NCI-H2107 (cell line): Measurements from ENCODE around the gene KIF7.

Experiments used
- DNase-seq: peaks from one replicate; lab custom pipeline; 2025; lab: John Stamatoyannopoulos, UW

The KIF7 gene

GRCh38 chr15:89649013-89649625, 6.1 kb downstream of the KIF7 start:
- DNase-seq, result no peak

DNA sequence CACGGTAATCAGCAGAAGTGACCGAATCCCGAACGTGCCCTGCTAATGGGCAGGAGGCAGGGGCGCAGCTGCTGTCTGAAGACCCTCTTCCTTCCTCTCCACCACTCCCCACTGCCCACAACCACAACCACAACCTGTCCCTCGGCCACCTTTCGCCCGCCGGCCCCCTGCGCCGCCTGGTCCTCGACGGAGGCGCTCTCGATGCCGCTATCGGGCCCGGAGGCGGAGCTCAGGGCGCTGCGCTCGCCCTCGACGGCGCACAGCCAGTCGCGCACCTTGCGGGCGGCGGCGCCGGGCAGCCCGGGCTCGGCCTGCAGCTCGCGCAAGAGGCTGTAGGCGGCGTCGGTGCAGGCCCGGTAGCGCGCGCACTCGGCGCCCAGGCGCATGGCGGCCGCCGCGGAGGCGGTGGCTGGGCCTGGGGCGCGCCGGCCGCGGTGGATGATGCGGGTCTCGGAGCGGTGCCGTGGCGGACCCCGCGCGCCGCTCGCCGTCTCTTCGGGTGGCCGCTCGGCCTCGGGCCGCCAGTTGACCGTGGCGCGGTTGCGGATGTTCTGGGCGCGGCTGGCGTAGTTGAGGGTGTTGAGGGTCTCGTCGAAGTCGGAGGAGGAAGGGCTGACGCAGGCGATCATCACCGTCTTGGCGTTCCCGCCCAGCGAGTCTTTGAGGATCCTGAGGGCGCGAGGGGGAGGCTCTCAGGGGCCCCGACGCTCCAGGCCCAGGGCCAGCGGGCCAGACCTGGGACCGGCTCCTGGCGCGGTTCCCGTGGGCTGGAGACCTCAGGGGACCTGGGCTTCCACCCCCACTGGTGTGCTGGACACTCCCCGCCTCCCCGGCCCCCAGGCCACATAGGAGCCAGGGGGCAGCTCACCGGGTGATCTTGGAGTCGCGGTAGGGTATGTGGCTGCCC, 6.9 kb downstream of the KIF7 start:
- DNase-seq, result no peak

- DNase-seq, result no peak
These were observed 7.9 kb downstream of the KIF7 start for GRCh38 chr15:89647191-89647851.

- no peak for DNase-seq
These were observed 8.7 kb downstream of the KIF7 start for GRCh38 chr15:89646416-89647141.

- no peak for DNase-seq
These were observed 9.6 kb downstream of the KIF7 start for GRCh38 chr15:89645680-89646079.

DNA sequence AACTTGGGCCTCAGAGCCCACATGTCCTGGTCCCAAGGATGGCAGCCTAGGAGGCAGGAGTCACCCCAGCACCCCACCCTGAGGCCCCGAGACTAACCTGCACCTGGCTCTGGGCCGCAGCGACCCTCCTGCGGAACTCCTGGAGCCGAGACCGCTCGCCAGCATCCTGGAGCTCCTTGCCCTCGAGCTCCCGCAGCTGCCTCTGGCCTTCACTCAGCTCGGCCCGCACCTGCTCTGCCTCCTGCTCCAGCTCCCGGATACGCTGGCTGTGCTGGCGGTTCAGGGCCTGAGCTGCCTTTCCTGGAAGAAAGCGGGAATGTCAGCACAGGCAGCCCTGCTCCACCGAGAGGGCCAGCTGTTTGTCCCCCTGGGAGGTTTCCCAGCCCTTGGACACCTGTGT, 13.2 kb downstream of the KIF7 start:
- no peak for DNase-seq

DNA sequence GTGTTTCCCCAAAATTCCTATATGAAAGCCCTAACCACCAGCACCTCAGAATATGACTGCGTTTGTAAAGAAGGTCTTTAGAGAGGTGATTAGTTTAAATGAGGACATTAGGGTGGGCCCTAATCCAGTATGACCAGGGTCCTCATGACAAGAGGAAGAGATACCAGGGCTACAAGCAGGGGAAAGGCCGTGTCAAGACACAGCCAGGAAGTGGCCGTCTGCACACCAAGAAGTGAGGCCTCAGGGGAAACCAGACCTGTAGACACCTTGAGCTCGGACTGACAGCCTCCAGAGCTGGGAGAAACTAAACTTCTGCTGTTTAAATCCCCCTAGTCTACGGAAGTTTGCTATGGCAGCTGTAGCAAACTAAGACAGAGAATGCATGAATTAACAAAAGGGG, 14.2 kb downstream of the KIF7 start:
- DNase-seq, result no peak

GRCh38 chr15:89640245-89640644, 15.0 kb downstream of the KIF7 start:
- no peak for DNase-seq

DNA sequence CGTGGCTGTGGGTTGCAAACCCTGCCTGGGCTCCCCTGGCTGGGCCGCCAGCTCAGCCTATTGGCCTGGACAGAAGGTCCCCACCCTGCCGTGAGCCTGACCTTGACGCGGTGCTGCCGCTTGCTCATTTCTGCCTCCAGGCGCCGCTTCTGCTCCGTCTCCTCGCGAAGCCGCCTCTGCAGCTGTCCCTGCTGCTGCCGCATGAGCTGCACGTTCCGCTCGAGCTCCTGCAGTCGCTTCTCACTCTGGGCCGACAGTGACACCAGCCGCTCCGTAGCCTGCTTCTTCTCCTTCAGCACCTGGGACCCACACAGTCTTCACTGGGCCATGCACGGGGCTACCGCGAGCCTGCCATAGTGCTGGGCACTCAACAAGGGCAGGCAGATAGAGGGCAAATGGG, 21.7 kb downstream of the KIF7 start:
- no peak for DNase-seq

DNA sequence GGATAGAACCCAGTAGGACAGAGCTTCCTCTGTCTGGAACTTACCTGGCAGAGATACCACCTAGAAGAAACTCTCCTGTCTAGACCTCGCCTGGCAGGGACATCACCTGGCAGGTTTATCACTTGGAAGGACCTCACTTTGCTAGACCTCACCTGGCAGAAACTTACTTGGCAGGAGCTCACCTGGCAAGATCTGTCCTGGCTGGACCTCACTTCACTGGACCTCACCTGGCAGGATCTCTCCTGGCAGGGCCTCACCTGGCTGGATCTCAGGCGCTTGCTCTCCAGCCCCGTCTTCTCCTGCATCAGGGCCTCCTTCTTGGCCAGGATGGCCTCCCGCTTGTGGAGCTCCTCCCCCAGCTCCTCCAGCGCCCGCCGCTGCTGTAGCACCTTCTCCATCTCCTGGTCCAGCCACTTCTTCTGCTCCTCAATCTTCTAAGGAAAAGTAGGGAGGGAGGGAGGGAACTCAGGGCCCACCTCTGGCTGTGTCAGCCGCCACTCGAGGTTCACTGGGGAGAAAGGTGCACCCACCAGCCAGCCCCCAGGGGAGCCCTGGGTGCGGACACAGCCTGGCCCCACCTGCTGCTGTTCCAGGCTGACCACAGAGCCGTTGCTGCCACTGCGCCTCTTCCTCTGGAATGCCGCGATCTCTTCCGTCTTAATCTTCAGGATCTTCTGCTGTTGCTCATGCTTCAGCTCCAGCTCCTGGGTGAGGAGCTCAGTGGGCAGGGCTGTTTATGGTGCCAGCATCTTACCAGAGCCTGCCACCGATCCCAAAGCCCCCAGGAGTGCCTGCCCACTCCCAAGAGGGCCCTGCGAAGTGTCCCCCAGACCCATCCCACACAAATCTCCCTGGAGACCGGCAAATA, 22.5 kb downstream of the KIF7 start:
- no peak for DNase-seq

DNA sequence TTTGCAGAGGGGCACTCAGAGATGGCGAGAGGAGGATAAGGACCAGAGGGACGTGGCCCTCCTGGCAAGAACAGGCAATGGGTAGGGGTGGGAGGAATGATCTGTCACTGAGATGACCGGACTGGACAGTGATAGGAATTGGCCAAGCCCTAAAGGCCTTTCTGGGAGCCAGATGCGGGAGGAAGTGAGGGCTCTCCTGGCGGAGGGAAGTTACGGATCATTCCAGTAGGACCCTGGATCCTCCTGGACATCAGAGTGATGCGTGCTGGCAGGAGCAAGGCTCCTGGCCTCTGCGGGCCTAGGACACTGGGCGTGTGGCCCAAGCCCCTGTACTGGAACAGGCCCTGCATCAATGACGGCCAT, 23.4 kb downstream of the KIF7 start:
- no peak for DNase-seq

GRCh38 chr15:89630974-89631901, 24.0 kb downstream of the KIF7 start:
- DNase-seq, result no peak

DNA sequence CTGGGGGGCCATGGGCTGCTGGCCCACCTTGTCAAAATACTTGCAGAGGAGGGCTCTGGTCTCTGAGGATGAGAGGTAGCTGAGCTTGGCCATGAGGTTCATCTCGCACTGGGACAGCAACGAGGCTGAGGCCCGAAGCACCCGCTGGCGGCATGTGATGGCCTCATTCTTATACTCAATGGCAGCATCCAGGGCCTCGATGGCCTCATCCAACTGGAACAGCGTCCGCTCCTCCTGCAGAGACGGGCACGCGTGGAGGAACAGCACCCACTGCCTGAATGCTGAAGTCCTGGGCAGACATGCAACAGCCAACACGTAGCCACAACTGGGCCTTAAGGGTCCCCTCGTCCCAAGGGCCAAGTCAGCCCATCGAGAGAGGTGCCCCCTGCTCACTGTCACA, 25.0 kb downstream of the KIF7 start:
- no peak for DNase-seq

DNA sequence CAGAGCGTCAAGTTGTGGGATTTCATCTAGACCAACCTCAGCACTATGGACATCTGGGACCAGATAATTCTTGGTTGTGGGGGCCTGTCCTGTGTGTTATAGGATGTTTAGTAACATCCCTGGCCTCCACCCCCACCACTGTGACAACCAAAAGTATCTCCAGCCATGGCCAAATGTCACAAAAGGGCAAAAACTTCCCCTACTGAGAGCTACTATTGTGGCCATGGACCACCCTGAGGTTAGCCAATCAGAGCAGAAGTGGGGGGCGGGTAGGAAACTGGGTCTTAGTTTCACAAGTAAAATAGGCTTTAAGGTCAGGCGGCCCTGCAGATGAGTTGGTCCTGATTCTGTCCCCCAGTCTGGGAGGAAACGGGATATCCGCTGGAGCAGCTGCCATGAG, 25.4 kb downstream of the KIF7 start:
- no peak for DNase-seq

DNA sequence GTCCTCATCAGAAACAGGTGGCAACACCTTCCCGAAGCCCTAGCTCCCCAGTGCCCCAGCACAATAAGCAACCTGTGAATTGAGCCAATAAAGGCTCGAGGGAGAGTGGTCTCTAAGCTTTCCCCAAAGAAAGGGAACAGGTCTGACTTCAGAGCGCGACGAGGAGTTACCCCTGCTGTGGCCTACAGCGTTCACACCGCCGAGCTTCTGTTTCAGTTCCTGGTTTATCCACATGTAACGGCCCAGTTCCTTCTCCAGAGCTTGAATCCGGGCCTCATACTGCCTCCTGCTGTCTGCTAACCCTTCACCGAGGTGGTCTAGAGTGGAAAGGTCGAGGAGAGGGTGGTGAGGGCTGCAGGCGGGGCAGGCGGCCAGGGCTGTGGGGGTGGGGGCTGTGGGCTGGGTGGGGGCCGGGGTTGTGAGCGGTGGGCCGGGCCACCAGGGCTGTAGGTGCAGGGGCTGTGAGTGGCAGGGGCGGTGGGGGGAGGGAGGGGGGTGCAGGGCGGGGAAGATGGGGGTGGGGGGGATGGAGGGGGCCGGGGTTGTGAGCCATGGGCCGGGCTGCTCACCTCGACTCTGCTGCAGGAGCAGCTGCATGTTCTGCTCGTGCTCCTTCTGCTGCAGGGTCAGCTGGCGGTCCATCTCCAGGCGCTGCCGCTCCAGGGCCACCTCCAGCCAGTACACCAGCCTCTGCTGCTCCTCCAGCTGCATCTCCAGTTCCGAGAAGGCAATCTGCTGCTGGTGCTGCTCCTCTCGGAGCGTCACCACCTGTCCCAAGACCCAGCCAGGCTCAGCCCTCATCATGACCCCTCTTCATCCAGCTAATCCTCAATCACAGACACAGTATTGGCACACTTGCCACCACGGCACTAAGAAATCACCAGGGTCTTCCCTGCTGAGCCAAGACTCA, 26.2 kb downstream of the KIF7 start:
- no peak for DNase-seq

GRCh38 chr15:89628301-89628700, 27.0 kb downstream of the KIF7 start:
- DNase-seq, result no peak

DNA sequence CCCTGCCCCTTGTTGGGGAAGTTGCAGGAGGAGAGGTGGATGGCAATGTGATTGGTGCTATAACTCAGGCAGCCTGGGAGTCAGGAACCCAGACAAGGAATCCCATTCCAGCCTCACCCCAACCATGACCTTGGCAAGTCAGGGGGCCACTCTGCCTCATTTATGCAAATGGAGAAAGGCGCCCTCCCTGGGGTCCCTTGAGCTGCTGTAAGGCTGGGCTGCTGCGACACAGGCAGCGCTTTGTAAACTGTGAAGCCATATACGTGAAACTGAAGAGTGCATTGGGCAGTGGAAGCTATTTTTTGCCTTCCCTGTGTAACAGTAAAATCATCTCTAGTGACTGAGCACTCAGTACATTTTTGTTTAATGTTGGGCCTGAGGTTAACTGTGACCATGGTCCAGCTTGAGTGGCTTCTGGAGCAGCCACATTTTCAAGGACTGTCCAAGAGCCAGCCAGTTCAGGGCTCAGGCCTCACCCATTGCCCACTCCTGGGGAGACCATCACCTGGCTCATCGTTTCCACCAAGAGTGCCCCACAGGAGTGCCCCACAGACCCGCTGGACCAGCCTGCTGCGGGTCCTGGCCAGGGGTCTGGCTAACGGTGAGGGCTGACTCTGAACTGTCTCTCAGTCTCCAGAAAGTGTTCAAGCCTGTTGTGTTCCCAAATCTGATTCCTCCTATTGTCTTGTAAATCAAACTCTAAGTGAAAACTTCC, 27.9 kb downstream of the KIF7 start:
- no peak for DNase-seq

GRCh38 chr15:89625716-89626115, 29.6 kb downstream of the KIF7 start:
- no peak for DNase-seq

DNA sequence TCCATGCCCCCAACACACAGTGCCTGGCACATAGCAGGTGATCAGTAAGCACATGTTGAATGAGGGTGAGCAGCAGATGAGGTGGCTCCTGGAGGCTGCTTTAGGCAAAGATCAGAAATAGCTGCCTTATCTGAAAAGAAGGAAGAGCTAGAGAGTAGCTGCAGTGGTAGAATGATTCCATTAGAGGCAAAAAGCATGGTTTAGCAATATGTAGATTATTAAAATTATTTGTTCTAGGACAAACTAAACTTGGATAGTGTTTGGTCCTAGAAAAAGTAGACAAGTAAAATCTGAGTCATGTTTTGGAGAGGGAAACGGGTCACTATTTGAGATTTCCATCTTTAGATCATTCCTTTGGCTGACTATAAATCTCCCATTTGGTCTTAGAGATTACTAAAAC, 32.1 kb downstream of the KIF7 start:
- DNase-seq, result no peak
